ENCODE measurements around the gene RNU1-3.
A peak's percentile ranks its signal among the peaks of the same experiment; 100 is the strongest.
"Not testable (repeated sequence)": the region's sequence is repeated elsewhere in the genome, so short reads cannot be mapped to it uniquely, and the experiment has no call there.

The RNU1-3 gene

DNA sequence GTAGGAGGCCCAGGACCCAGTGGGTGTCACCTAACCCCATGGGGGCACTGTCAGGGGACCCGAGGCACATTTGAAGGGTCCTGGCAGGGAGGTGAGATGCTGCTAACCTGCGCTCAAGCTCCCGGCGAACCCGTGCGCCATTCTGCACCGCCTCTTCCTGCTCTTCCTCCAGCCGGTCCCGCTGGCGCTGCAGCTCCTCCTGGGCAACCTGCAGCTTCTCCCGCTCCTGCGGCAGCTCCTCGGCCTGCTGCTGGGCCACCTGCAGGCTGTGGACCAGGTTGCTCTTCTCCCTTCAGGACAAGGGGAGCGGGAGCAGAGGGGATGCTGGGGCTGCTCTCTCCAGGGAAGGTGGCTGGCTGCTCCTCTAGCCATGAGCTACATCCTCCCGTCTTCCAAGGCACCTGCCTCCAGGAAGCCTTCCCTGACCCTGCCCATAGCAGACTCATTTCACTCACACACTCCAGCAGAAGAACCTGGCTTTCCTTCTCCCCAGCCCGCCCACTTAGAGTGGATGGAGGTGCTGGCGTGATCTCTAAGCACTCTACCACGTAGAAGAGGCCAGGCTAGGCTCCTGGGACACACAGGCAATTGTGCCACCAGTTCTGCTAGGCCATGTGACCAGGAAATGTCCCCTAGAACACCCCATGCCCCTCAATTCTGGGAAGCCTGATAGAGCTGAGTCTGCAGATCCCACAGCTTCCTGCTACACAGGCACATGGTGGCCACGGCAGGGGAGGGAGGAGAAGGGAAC is 38.2 kb downstream of the RNU1-3 start:
- TF ChIP-seq, protein P1, sequence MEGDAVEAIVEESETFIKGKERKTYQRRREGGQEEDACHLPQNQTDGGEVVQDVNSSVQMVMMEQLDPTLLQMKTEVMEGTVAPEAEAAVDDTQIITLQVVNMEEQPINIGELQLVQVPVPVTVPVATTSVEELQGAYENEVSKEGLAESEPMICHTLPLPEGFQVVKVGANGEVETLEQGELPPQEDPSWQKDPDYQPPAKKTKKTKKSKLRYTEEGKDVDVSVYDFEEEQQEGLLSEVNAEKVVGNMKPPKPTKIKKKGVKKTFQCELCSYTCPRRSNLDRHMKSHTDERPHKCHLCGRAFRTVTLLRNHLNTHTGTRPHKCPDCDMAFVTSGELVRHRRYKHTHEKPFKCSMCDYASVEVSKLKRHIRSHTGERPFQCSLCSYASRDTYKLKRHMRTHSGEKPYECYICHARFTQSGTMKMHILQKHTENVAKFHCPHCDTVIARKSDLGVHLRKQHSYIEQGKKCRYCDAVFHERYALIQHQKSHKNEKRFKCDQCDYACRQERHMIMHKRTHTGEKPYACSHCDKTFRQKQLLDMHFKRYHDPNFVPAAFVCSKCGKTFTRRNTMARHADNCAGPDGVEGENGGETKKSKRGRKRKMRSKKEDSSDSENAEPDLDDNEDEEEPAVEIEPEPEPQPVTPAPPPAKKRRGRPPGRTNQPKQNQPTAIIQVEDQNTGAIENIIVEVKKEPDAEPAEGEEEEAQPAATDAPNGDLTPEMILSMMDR (IDR thresholded peaks at IDR 0.05) = no peak
- DNase-seq = peak; percentile 12 to 67
- H3K27ac ChIP-seq = no peak overlapping the region
- H3K27me3 ChIP-seq = no peaks in the 10 kb centered on the region
- intact Hi-C loops (cut with DNase I; ENCODE audit: low total_unique reads) = no loop called here
- no peak overlapping the region for H3K4me3 ChIP-seq
- peaks cover 0 to 8% (median 0%) of the 10 kb centered on the region in 4 donors for H3K4me1 ChIP-seq
- H3K36me3 ChIP-seq = peaks cover 78 to 99% (median 99%) of the 10 kb centered on the region in 3 donors
- no peaks in the 10 kb centered on the region for H3K9me3 ChIP-seq

DNA sequence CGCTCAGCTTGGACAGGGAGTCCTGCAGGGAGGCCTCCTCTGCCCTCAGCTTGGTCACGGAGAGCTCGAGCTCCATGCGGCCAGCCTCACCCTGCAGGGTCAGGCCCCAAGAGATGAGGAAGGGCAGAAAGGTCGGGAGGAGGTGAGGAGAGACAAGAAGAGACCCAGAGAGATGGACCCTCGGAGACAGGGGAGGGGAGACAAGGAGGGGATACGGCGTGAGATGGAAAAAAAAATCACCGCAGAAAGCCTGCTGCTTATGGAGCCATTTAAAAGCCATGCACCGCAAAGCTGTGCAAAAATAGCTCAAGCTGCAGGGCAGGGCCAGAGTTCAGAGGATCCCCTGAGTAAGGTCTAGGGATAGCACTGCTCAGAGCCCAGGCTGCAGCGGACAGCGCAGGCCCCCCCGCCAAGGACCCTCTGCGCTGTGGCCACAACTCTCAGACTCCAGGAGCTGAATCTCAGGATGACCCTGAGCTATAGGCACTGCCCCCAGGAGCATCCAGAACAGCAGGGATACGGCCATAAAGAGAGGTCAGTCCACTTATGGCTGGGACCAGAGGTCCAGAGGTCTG is 40.3 kb downstream of the RNU1-3 start:
- peak in 1 of 2 donors; percentile 19 for DNase-seq
- H3K4me1 ChIP-seq; intact Hi-C loops (cut with DNase I; ENCODE audit: low total_unique reads); H3K27me3 ChIP-seq; H3K9me3 ChIP-seq; H3K4me3 ChIP-seq; H3K27ac ChIP-seq: not testable (repeated sequence)
- peaks cover 60 to 99% (median 95%) of the 10 kb centered on the region in 3 donors for H3K36me3 ChIP-seq

DNA sequence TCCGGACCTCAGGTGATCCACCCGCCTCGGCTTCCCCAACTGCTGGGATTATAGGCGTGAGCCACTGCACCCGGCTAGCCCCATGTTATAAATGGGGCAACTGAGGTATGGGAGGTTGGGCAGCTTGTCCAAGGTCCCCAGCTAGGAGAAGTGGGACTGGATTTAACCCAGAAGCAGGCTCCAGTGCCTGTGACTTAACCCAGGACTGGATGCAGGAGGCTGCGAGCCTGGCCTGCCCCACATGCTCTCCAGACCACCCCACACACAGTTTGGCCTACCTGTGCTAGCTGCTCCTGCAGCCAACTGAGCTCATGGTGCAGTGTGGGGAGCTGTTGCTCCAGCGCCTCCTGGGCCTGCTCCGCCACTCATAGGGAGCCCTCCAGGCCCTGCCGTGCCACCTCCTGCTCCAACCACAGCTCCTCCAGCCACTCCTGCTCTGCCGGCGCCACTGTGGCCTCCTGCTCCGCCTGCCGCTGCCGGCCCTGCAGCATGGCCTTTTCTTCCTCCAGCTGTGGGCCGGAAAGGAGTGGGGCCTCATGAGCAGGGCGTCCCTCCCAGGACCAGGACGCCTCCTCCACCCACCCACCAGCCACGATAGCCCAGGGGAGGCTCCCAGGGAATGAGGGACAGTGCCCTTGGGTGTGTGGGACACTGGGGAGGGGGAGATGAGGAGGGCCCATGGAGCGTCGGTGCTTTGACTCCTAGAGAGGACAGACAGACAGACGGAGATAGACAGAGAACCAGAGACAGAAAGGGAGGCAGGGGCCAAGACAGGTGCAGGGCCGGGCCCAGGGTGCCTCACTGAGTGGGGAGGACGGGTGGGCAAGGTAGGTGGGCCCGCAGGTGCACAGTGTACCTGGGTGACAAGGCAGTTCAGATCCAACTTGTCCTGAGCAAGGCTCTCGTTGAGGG is 41.0 kb downstream of the RNU1-3 start:
- H3K27me3 ChIP-seq = no peaks in the 10 kb centered on the region
- H3K4me1 ChIP-seq = peaks cover 0 to 8% (median 0%) of the 10 kb centered on the region in 4 donors
- no peaks in the 10 kb centered on the region for H3K9me3 ChIP-seq
- H3K27ac ChIP-seq = no peak overlapping the region
- H3K36me3 ChIP-seq = peaks cover 52 to 93% (median 88%) of the 10 kb centered on the region in 3 donors
- no peak overlapping the region for H3K4me3 ChIP-seq
- peak; percentile 18 to 73 for DNase-seq
- TF ChIP-seq, protein P1 (IDR thresholded peaks at IDR 0.05) = no peak
- intact Hi-C loops (cut with DNase I; ENCODE audit: low total_unique reads) = no loop called here

DNA sequence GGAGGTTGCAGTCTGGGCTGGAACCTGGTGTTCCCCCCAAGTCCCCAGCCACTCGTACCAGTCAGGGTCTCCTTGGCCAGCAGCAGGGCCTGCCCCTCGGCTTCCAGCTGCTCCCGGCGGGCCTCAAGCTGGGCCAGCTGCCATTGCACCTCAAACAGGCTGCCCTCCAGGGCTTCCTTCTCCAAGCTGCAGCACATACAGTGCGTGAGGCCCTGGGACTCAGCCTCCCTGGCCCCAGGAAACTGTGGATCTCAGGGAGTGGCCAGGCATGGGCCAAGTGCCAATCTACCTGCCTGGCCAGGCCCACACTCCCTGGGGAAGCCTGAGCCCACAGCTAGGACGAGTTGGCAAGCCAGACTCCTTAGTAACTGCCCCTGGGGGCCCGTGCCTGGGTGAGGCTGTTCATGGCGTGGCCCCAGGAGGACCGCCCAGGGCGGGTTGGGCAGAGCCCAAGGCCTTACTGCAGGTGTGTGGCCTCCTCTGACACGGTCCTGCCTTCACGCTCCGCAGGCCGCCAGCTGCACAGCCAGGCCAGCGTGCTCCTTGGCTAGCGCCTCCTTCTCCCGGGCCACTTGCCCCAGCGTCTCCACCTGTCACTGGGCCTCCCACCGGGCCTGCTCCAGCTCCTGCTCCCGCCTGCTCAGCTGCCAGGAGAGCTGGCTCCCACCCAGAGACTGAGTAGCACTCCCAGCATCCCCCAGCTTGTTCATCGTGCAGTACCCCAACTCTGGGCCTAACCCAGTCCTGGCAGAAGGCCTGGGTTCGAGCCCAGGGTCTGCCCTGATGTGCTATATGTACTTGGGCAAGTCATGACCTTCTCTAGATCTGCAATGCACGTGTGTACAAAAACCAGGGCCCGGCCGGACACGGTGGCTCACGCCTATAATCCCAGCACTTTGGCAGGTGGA is 42.7 kb downstream of the RNU1-3 start:
- intact Hi-C loops (cut with DNase I; ENCODE audit: low total_unique reads) = not testable (repeated sequence)

DNA sequence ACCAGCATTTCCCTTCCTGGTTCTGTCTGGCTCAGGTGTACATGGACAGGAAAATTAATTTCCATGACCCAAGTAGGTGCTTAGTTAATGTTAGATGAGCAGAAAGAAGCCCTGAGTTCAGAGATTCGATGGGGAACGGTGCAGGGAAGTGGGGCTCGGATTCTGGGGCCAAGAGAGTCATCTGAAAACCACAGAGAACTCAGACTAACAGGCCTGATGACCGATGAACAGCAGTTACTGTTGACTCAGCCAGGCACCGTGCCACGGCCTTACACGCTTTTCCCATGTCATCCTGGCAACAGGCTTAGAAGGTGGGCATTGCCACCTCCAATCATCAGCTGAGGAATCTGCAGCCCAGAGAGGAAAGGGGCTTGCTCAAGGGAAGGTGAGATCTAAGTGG is 43.4 kb downstream of the RNU1-3 start:
- DNase-seq = peak; percentile 21 to 65
- H3K27ac ChIP-seq; H3K9me3 ChIP-seq; intact Hi-C loops (cut with DNase I; ENCODE audit: low total_unique reads); H3K27me3 ChIP-seq; H3K4me3 ChIP-seq; H3K4me1 ChIP-seq: not testable (repeated sequence)
- H3K36me3 ChIP-seq = peaks cover 34 to 87% (median 76%) of the 10 kb centered on the region in 3 donors

More for the DNA sequence above, 42.7 kb downstream of the RNU1-3 start:
- not testable (repeated sequence) for H3K27ac ChIP-seq, H3K4me1 ChIP-seq, H3K4me3 ChIP-seq, H3K27me3 ChIP-seq, H3K9me3 ChIP-seq
- peak; percentile 21 to 79 for DNase-seq
- H3K36me3 ChIP-seq = peaks cover 37 to 88% (median 78%) of the 10 kb centered on the region in 3 donors

DNA sequence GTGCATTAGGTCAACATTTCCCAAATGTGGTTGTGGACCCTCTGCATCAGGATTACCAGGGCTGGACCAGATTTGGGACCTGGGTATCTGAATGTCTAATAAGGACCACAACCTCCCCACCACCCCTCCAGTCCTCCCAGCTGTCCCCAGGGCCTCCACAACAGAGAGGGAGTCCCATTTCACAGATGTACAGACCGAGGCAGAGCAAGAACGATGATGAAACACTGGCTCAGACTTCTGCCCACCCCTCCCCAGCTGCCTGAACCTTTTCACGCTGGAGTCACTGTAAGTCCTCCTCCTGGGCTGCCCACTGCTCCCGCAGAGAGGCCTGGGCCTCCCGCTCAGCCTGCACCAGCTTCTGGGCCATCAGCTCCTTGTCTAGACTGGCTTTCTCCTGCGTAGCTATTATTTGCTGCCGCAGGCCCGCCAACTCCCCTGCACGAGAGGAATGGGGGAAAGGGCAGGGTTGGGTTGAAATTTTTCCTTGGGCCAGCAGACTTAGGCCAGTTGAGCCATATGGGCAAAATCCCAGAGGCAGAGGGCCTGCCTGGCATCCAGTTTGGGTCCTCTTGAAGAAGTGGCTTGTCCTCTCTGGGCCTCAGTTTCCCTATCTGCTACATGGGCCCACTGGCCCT is 45.0 kb downstream of the RNU1-3 start:
- H3K9me3 ChIP-seq; intact Hi-C loops (cut with DNase I; ENCODE audit: low total_unique reads); H3K27me3 ChIP-seq; H3K4me1 ChIP-seq; H3K4me3 ChIP-seq; H3K27ac ChIP-seq: not testable (repeated sequence)
- DNase-seq = peak; percentile 23 to 69
- peaks cover 27 to 87% (median 63%) of the 10 kb centered on the region in 3 donors for H3K36me3 ChIP-seq

DNA sequence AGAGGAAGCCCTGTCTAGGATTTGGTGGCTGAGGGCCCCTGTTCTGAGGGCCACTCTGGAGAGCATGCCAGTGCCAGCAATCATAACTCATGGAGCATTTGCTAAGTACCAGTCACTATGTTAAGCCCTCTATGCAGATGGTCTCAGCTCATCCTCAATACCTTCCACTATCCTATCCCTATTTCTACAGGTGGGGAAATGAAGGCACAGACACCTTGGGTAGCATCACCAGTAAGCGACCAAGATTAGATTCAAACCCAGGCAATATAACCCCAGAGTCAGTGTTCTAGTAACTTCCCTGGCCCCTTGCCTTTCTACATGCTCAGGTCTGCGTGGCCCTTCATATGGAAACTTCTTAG is 45.5 kb downstream of the RNU1-3 start:
- Histone ChIP-seq H3K36me3 (peaks cover 23 to 82% (median 58%) of the 10 kb centered on the region in 3 donors), H3K9me3 (no peaks in the 10 kb centered on the region), H3K27me3 (no peaks in the 10 kb centered on the region), H3K27ac (no peak overlapping the region), H3K4me1 (peaks cover 0 to 8% (median 0%) of the 10 kb centered on the region in 4 donors), H3K4me3 (no peak overlapping the region)
- no peak for DNase-seq
- intact Hi-C loops (cut with DNase I; ENCODE audit: low total_unique reads) = no loop called here
- TF ChIP-seq, protein P1 (IDR thresholded peaks at IDR 0.05) = peak in 1 of 2 experiments; percentile 30

DNA sequence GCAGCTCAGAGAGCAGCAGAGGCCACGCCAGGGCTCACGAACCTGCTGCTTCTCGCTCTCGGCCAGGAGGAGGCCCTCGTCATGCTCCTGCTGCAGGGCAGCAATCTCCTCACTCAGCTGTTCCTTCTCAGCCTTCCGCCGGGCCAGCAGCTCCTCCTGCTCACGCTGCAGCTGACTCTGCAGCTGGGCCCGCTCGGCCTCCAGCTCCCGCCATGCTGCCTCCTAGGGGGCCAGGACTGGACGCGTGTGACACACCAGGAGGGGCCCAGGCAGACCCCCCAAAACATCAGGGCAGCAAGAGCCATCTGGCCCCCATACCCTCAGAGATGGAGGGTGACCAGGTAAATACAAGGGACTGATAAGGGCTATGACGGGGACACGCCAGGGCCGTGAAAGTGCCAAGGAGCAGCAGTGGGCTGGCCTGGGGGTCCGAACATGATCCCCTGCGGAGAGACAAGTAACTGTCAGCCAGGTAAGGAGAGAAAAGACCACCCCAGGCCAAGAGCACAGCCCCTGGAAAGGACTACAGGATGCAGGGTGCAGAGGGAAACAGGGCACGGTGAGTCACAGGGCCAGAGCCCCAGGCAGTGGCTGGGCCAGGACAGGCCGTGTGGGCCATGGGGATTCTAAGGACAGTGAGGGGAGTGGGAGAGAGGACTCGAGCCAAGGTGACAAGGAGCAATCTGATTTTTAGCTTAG is 46.8 kb downstream of the RNU1-3 start:
- H3K4me3 ChIP-seq; H3K4me1 ChIP-seq; H3K27ac ChIP-seq; H3K27me3 ChIP-seq; intact Hi-C loops (cut with DNase I; ENCODE audit: low total_unique reads); H3K9me3 ChIP-seq: not testable (repeated sequence)
- DNase-seq = peak in 1 of 2 donors; percentile 68
- H3K36me3 ChIP-seq = peaks cover 12 to 69% (median 44%) of the 10 kb centered on the region in 3 donors

All from tibial artery (tissue), 4 donors.